Peyer's patch (tissue), 4 donors: Measurements from ENCODE around the gene B3GNT7.

ENCODE experiments used
- POLR2A ChIP-seq, 2 donors: fragments of 450-650 bp; IDR thresholded peaks; one replicate each; pipeline ENCODE4 v1.5.1; 2017; ENCODE audit warnings: antibody characterized with exemption in 2 of 2, mild to moderate bottlenecking in 2 of 2, moderate library complexity in 2 of 2
- TF ChIP-seq, protein P1 (sequence below), 6 experiments: fragments of 450-650 bp in 4 of 6; fragments of 200-600 bp in 2 of 6; sonication (generic) in 1 of 6; IDR thresholded peaks; one replicate each; pipeline ENCODE4 v1.5.1; 2017 to 2019; ENCODE audit warnings: antibody characterized with exemption in 6 of 6, mild to moderate bottlenecking in 3 of 6, moderate library complexity in 1 of 6

DNA sequence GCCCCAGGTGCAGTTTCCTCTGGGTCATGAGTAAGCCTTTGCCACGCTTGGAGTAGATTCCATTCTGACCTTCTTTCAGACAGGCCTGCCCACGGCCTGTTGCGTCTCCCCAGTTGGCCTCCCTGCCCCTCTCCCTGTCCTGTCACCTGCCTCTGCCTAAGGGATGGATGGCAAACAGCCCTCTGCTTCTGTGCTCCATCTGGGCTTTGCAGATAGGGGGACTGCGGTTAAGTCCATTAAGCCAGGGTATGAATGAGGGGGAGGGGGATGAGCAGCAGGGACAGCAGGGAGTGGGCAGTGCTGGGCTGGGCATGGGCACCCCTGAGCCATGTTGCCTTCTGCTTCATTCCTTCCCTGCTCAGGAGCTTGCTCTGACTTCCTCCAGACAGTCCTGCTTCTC lies 37.6 kb upstream of the B3GNT7 start:
- TF ChIP-seq, protein P1, sequence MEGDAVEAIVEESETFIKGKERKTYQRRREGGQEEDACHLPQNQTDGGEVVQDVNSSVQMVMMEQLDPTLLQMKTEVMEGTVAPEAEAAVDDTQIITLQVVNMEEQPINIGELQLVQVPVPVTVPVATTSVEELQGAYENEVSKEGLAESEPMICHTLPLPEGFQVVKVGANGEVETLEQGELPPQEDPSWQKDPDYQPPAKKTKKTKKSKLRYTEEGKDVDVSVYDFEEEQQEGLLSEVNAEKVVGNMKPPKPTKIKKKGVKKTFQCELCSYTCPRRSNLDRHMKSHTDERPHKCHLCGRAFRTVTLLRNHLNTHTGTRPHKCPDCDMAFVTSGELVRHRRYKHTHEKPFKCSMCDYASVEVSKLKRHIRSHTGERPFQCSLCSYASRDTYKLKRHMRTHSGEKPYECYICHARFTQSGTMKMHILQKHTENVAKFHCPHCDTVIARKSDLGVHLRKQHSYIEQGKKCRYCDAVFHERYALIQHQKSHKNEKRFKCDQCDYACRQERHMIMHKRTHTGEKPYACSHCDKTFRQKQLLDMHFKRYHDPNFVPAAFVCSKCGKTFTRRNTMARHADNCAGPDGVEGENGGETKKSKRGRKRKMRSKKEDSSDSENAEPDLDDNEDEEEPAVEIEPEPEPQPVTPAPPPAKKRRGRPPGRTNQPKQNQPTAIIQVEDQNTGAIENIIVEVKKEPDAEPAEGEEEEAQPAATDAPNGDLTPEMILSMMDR (IDR thresholded peaks at IDR 0.05) = no peak
- no peak for TF ChIP-seq POLR2A (IDR thresholded peaks at IDR 0.05)
